ENCODE data around the gene GABRB3.

- no peak for TF ChIP-seq CTCF (IDR thresholded peaks at IDR 0.05)
- no peak for TF ChIP-seq POLR2A (IDR thresholded peaks at IDR 0.05)
Measured at GRCh38 chr15:26736502-26737248, 36.2 kb downstream of the GABRB3 start.

Measured in Peyer's patch (tissue), 4 donors.